ENCODE data around the gene CMIP.

GRCh38 chr16:81624760-81625543 lies 180.3 kb downstream of the CMIP start:
- TF ChIP-seq ZNF274 (IDR thresholded peaks at IDR 0.05; ENCODE audit: low read depth, low read length) = no peak
- no peak for TF ChIP-seq SUZ12 (IDR thresholded peaks at IDR 0.05; ENCODE audit: extremely low read depth, insufficient read depth, insufficient read length)

Data from NT2/D1 (cell line).